WERI-Rb-1 (cell line): ENCODE measurements around the gene CTCFL.

Source experiments
- DNase-seq: peaks from one replicate; pipeline ENCODE4 v3.0.0-alpha.2; 2020
- H3K27ac ChIP-seq: fragments of 250-450 bp; sonication (Bioruptor Pico); 2 replicates; pipeline ENCODE4 v1.5.1; 2020; ENCODE audit warnings: mild to moderate bottlenecking, moderate library complexity
- H3K27me3 ChIP-seq: fragments of 250-450 bp; sonication (Bioruptor Pico); 2 replicates; pipeline ENCODE4 v1.5.1; 2021; ENCODE audit warnings: mild to moderate bottlenecking, low read depth, moderate library complexity; ENCODE audit not compliant: insufficient read depth, severe bottlenecking
- H3K36me3 ChIP-seq: fragments of 250-450 bp; sonication (Bioruptor Pico); 2 replicates; pipeline ENCODE4 v1.5.1; 2020; ENCODE audit warnings: mild to moderate bottlenecking, moderate library complexity
- H3K4me3 ChIP-seq: 2 replicates; pipeline ENCODE4 v1.5.1; 2011; ENCODE audit warnings: low read depth, mild to moderate bottlenecking, control low read depth, low read length
- H3K9me3 ChIP-seq: fragments of 250-450 bp; sonication (Bioruptor Pico); 2 replicates; pipeline ENCODE4 v1.5.1; 2021; ENCODE audit warnings: mild to moderate bottlenecking, moderate library complexity; ENCODE audit not compliant: severe bottlenecking
- TF ChIP-seq, protein P1 (sequence below): IDR thresholded peaks from 2 replicates; pipeline ENCODE4 v1.5.1; 2011; ENCODE audit warnings: low read depth, mild to moderate bottlenecking, control low read depth, inconsistent platforms, low read length

The CTCFL gene

GRCh38 chr20:57535297-57535696, 10.4 kb upstream of the CTCFL start:
- Histone ChIP-seq H3K27me3 (no peaks in the 10 kb centered on the region), H3K36me3 (no peaks in the 10 kb centered on the region), H3K9me3 (peaks cover 18% of the 10 kb centered on the region), H3K27ac (no peak overlapping the region), H3K4me3 (no peak overlapping the region)
- no peak for DNase-seq
- TF ChIP-seq, protein P1, sequence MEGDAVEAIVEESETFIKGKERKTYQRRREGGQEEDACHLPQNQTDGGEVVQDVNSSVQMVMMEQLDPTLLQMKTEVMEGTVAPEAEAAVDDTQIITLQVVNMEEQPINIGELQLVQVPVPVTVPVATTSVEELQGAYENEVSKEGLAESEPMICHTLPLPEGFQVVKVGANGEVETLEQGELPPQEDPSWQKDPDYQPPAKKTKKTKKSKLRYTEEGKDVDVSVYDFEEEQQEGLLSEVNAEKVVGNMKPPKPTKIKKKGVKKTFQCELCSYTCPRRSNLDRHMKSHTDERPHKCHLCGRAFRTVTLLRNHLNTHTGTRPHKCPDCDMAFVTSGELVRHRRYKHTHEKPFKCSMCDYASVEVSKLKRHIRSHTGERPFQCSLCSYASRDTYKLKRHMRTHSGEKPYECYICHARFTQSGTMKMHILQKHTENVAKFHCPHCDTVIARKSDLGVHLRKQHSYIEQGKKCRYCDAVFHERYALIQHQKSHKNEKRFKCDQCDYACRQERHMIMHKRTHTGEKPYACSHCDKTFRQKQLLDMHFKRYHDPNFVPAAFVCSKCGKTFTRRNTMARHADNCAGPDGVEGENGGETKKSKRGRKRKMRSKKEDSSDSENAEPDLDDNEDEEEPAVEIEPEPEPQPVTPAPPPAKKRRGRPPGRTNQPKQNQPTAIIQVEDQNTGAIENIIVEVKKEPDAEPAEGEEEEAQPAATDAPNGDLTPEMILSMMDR: no peak

- no peak for DNase-seq
- Histone ChIP-seq H3K4me3 (no peak overlapping the region), H3K27me3 (no peaks in the 10 kb centered on the region), H3K9me3 (peaks cover 17% of the 10 kb centered on the region), H3K27ac (no peak overlapping the region), H3K36me3 (no peaks in the 10 kb centered on the region)
- TF ChIP-seq, protein P1: no peak
Measured at GRCh38 chr20:57532104-57532503, 7.2 kb upstream of the CTCFL start.

DNA sequence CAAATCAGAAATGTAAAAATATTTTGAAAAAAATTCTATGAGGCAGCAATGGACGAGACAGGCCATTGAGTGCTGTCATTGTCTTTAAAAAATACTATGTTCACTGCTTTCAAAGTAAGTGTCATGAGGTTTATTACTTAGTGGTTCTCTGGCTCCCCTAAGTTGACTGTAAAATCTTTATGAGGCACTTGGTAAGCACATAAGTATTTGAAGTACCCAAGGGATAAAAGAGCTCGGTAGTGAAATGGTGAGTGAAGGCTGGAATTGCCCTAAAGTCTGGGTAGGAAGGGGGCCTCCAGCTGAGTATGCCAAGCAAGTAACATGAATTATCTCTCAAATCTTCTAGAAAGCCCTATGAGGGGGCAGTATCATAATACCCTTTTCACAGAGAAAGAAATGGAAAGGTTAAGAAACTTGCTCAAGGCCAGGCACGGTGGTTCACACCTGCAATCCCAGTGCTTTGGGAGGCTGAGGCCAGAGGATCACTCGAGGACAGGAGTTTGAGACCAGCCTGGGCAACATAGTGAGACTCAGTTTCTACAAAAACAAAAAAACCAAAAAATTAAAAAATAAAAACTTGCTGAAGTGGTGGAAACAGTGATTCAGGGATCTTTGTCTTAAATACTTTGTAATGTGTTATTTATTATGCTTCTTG, 5.5 kb upstream of the CTCFL start:
- H3K36me3 ChIP-seq: no peaks in the 10 kb centered on the region
- no peak for DNase-seq
- peaks cover 5% of the 10 kb centered on the region for H3K9me3 ChIP-seq
- no peak overlapping the region for H3K27ac ChIP-seq
- H3K4me3 ChIP-seq: no peak overlapping the region
- H3K27me3 ChIP-seq: no peaks in the 10 kb centered on the region
- TF ChIP-seq, protein P1: no peak

GRCh38 chr20:57529810-57530209, 4.9 kb upstream of the CTCFL start:
- no peak overlapping the region for H3K4me3 ChIP-seq
- H3K27ac ChIP-seq: no peak overlapping the region
- no peaks in the 10 kb centered on the region for H3K27me3 ChIP-seq
- TF ChIP-seq, protein P1: no peak
- peaks cover 5% of the 10 kb centered on the region for H3K9me3 ChIP-seq
- DNase-seq: no peak
- no peaks in the 10 kb centered on the region for H3K36me3 ChIP-seq

GRCh38 chr20:57529160-57529585, 4.2 kb upstream of the CTCFL start:
- H3K4me3 ChIP-seq: no peak overlapping the region
- H3K9me3 ChIP-seq: peaks cover 5% of the 10 kb centered on the region
- H3K27ac ChIP-seq: no peak overlapping the region
- no peaks in the 10 kb centered on the region for H3K27me3 ChIP-seq
- DNase-seq: no peak
- H3K36me3 ChIP-seq: no peaks in the 10 kb centered on the region
- TF ChIP-seq, protein P1: no peak

DNA sequence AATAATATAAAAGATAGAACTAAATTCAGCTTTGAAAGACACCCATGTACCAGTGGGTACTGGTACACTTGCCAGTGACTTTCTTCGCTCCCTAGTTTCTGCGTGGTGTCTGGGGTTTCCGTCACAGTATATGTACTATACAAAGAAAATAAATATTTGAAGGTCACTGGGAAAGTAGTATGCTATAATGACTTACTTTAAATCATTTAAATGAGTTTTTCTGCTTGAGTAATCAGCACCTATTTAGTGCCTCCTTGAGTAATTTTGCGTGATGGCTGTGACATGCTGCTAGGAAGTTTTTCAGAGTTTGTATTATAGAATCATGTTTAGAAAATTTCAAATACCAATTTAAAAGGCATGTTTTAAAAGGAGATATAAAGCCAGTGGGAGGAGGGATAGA, 3.2 kb upstream of the CTCFL start:
- Histone ChIP-seq H3K9me3 (peaks cover 7% of the 10 kb centered on the region), H3K4me3 (no peak overlapping the region), H3K27me3 (no peaks in the 10 kb centered on the region), H3K36me3 (no peaks in the 10 kb centered on the region), H3K27ac (no peak overlapping the region)
- no peak for DNase-seq
- TF ChIP-seq, protein P1: no peak
